NCI-H510A (cell line): Measurements from ENCODE around the gene UBXN4.
"Not testable (repeated sequence)": the region's sequence is repeated elsewhere in the genome, so short reads cannot be mapped to it uniquely, and the experiment has no call there.

Experiments used
- DNase-seq: peaks from one replicate; lab custom pipeline; 2025; lab: John Stamatoyannopoulos, UW

Gene UBXN4

GRCh38 chr2:135768863-135769262, 27.2 kb downstream of the UBXN4 start:
- no peak for DNase-seq

- DNase-seq: no peak
Measured at GRCh38 chr2:135773319-135773718, 31.7 kb downstream of the UBXN4 start.

GRCh38 chr2:135773917-135774316, 32.3 kb downstream of the UBXN4 start:
- DNase-seq: no peak

- DNase-seq: no peak
Measured at GRCh38 chr2:135775420-135775819, 33.8 kb downstream of the UBXN4 start.

DNA sequence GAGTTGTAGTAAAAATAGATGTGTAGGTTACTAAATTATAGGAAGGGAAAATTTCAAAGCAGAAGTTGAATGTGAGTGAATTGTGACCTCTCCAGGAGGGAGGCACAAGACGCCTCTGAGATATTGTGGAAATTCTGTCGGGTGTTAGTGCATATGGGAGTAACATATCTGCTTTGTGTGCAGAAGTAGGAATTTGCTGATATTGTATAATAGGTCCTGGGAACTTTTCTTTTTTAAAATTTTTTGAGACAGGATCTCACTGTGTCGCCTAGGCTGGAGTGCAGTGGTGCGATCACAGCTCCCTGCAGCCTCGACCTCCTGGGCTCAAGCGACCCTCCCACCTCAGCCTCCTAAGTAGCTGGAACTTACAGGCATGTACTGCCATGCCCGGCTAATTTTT, 34.7 kb downstream of the UBXN4 start:
- DNase-seq: no peak

GRCh38 chr2:135782231-135782630, 40.6 kb downstream of the UBXN4 start:
- no peak for DNase-seq

DNA sequence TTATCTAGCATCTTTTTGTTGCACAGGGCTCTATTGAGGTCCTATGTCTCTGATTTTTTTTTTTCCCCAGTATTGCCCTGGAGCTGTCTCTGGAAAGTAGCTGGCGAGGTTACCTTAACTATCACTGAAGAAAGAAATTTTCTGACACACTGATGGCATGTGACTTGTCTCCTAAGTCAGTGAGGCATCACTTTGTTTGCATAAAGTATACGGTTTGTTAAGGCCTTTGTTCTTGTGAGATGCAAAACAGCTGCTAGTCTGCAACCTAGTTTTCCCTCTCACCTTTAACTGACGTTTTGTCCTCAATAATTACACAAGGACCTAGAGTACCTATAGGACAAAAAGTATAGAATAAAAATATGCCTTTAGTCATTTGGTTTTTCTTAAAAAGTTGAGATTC, 41.8 kb downstream of the UBXN4 start:
- DNase-seq: no peak

DNA sequence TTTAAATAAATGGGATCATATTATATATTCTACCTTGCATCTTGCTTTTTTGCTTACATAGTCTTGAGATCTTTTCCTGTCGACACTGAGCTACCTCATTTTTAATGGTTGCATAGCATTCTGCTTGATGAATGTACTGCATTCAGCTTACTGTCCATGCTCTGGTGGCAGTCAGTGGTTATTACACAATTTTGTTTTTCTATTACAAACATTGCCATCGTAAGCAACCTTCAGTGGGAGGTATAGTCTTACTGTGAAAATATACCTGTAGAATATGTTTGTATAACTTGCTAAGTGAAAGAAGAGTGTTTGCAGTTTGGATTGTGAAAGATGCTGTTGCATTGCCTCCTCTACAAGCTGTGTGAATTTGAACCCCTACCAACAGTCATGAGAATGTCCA, 43.4 kb downstream of the UBXN4 start:
- DNase-seq: no peak

DNA sequence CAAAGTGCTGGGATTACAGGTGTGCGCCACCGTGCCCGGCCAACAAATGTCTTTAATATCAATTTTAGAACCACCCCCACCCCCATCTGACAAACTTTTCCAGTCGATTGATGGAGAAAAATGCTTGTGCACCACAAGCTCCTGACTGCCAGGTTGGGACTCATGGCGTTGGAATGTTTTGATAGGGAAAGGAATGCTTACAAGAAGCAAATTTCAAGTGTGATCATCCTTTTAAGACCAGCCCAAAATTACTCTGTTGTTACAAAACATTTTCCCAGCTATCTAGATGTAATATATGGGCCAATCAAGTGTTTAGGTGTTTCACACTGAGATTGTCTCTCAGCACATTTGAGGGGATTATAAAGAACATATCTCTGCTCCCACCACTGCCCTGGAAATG, 45.2 kb downstream of the UBXN4 start:
- no peak for DNase-seq

DNA sequence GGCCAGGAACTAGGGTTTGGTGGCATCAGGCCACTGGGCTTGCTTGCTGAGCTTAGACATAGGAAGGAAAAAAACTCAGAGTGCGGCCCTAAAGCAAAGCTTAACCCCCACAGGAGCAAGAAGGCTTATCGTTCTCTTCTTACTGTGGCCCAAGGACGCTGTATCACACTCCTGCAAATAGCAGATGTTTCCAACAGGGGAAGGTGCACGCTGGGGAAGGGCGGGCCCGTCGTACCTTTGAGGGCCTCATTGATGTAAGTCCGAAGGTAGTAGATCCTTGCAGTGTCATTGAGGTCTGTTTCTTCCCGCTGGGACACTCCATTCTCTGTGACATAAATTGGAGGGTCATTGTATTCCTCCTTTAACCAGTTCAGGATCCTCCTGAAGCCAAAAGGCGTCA, 48.8 kb downstream of the UBXN4 start:
- DNase-seq: no peak

- no peak for DNase-seq
Measured at GRCh38 chr2:135791418-135792190, 49.9 kb downstream of the UBXN4 start.

DNA sequence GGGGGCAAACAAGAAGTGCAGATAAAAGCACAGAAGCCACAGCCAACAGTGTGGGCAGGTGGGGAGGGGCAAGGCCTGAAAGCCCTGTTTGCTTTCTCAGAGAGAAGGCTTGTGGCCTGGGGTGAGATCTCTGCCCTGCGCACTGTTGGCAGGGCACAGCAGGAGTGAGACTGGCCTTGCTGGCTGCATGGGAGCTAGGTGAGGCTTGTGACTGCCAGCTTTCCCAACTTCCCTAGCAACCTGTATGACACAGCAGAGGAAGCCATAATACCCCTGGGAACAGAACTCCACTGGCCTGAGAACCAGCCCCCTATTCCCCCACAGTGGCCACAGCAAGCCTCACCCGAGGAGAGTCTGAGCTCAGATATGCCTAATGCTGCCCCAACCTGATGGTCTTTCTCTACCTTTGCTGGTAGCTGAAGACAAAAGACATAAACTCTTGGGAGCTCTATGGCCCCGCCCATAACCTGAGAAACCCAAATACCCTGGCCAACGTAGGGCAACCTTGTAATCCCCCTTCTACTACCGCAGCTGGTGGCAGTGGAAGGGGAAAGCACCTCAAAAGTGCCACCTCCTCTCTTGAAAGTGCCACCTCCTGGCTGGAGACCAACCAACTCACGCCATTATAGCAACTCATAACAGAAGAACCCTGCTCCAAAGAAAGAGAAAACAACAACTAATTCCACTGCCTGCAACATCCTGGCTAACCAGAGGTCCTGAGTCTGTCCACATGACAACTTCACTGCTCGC, 50.9 kb downstream of the UBXN4 start:
- DNase-seq: no peak

DNA sequence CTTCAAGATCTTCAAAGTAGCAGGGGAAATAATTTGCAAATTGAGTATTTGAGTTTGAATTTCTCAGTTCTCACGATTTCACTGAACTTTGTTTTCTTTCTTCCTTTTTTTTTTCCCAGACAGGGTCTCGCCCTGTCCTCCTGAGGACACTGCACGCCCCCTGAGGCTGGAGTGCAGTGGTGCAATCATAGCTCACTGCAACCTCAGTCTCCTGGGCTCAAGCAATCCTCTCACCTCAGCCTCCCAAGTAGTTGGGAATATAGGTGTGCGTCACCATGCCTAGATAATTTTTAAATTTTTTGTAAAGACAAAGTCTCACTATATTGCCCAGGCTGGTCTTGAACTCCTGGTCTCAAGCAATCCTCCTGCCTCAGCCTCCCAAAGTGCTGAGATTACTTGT, 54.0 kb downstream of the UBXN4 start:
- DNase-seq: not testable (repeated sequence)

DNA sequence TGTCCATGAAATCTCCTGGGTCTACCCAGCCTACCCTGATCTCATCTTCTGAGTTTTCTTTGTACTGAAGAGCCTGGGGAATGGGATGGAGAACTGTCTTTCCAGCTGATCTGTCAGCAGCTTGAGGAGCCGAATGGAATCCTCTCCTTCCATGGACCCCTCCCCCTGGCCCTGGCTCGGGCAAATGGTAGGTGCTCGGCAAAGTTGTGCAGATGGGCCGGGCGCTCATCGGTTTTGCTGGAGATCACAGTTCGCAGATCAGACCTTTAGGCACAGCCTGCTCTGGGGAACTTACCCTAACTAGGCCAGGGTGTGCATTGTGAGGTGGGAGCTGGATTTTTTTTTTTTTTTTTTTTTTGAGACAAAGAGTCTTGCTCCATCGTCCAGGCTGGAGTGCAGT, 55.0 kb downstream of the UBXN4 start:
- no peak for DNase-seq

DNA sequence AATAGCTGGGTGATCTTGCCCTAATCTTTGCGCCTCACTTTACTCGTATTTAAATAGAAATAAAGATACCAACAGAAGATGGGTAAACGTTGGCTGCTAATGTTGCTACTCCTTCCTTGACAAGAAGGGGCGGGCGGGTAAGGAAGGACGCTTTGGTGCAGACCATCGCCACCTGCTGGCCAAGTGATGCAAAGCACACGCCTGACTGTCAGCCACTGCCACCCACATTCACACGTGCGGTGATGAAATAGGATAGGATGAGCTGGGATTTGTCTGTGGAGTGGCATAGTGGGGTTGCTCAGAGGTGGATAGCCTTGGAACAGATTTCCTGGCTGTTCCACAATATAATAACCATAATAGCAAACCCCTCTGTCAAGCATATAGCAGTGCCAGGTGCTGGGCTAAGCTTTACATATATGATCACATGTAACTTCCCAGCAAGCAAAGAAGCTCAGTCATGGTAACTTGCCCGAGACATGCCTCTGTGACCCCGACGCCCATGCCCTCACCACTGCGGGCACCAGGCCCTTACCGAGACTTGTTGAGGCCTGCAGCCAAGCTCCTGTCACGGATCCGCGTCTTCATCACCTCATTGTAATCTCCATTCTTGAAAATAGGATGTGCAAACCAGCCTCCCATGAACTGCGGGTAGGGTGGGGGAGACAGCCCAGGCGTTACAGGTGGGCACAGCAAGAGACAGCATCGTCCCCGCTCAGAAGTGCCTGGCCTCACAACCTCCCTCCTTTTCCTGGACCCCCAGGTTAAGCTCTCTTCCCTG, 56.0 kb downstream of the UBXN4 start:
- peak; percentile 49 for DNase-seq

GRCh38 chr2:135798275-135798705, 56.6 kb downstream of the UBXN4 start:
- no peak for DNase-seq

DNA sequence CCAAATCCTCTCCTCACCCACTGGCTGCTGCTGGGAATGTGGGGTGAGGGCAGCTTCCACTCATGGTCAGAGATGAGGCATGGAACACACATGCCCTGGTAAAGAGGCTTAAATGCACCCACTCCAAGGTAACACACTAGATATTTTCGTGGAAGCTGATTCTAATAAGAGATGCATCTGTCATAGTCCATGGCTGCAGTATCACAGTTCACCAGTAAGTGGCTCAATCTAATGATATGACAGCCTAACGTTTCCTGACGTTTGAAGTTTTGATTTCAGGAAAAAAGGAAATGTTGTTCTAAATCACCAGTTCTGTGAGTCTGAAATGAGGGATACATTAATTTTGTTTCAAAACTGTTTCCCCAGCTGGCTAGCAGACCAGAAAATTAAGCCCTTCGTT, 57.1 kb downstream of the UBXN4 start:
- no peak for DNase-seq

GRCh38 chr2:135799738-135800137, 58.1 kb downstream of the UBXN4 start:
- no peak for DNase-seq

GRCh38 chr2:135800513-135801460, 59.1 kb downstream of the UBXN4 start:
- no peak for DNase-seq

DNA sequence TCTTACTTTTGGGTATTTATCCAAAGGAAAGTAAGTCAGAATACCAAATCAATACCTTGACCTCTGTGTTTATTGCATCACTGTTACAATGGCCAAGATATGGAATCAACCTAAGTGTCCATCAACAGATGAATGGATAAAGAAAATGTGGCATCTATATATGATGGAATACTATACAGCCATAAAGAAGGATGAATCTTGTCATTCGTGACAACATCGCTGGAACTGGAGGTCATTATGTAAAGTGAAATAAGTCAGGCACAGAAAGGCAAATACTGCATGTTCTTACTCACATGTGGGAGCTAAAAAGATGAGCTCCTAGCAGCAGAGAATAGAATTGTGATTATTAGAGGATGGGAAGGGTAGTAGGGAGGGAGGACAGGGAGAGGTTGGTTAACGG, 60.7 kb downstream of the UBXN4 start:
- DNase-seq: no peak

DNA sequence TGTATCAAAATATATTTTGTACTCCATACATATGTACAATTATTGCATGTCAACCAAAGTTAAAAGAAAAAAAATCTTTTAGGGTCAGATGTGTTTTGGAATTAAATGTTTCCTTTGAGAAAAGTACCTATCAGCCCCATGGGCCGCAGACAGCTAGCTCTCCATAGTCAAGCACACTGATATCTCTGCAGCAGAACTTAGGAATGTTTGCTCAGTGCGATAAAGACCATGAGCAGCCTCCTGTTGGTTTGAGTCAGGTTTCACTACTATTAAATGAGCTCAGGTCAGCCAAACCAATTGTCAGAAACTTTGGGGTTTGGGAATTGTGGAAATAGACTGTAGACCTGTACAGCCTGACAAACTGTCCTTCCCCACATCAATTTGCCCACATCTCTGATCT, 61.6 kb downstream of the UBXN4 start:
- DNase-seq: no peak

DNA sequence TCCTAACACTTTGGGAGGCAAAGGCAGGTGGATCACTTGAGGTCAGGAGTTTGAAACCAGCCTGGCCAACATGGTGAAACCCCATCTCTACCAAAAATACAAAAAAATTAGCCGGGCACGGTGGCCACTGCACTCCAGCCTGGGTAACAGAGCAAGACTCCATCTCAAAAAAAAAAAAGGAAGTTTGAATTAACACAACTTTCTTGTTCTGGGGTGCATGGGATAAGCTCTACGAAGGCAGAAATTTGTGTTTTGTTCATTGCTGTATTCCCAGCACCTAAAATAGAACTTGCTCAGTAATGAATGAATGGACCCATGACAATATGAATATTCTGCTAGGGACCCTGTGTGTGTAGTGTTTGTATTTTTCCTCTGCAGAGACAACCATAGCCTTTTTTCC, 66.2 kb downstream of the UBXN4 start:
- not testable (repeated sequence) for DNase-seq
